Tibial nerve (tissue), 4 donors: Measurements from ENCODE around the gene THSD7B.

Experiments used
- CTCF ChIP-seq, 5 experiments: fragments of 200-600 bp in 3 of 5; fragments of 450-650 bp in 2 of 5; sonication (generic) in 3 of 5; IDR thresholded peaks; one replicate each; pipeline ENCODE4 v1.5.1; 2016 to 2019; ENCODE audit warnings: antibody characterized with exemption in 5 of 5, mild to moderate bottlenecking in 3 of 5, moderate library complexity in 2 of 5
- EP300 ChIP-seq, 2 donors: sonication (generic); formaldehyde crosslinking; IDR thresholded peaks; one replicate each; pipeline ENCODE4 v1.6.1; 2017; ENCODE audit warnings: antibody characterized with exemption in 2 of 2, mild to moderate bottlenecking in 1 of 2

- TF ChIP-seq CTCF (IDR thresholded peaks at IDR 0.05) (no peak), EP300 (IDR thresholded peaks at IDR 0.05) (no peak)
Measured at GRCh38 chr2:137151731-137152130, 386.4 kb downstream of the THSD7B start.
